ENCODE results near the gene SETMAR. TPM values are rescaled to one million over a fixed set of nuclear protein-coding genes. Genes with fewer than 3 reads are reported as not detected.

Gene SETMAR
- total and polyA plus RNA-seq, 2 donors (not counting 1 experiment from before 2014, with no cell fraction given), result 13.9 to 14.7 TPM

DNA sequence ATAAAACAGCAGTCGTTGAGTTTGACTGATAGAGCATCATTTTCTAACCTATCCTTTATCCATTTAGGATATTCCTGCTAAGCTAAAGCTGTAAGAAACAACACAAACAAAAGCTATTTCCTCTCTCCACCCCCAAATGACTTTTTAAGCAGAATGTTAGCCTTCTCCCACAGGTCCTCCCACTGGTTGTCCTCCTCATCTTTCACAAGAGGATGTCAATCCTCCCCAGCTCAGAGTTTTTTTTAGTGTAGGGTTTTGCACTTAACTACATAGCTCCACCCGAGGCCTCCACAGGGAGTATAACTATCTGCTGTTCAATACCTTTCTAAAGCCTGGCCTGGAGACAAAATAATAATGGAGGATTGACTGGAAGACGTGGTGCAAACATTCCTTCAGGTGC, 7.8 kb downstream of the SETMAR start:
- no peak overlapping the region for H3K9ac ChIP-seq (ENCODE audit: insufficient read depth, low read length)
- DNase-seq (ENCODE audit: low read depth in 2 of 2), result no peak
- H3K9me3 ChIP-seq (ENCODE audit: control insufficient read depth, insufficient read depth, low read depth, low read length), result no peaks in the 10 kb centered on the region

DNA sequence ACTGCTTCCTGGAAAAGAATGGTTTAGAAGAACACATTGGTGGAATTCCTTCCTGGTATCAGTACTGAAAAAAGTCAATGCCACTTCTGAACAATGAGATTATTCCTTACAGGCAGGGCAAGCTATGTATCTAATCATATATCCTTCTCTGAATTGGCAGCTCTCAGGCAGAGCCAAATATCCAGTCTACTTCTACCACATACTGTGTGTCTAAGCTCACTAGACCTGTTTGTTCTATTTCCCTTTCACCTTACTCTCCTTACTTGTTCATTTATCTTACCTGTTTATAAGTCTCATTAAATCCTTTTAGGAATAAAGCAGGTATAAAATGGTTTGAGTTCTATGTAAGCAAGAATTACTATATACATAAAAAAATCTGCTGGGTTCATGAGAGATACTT, 8.3 kb downstream of the SETMAR start:
- H3K27me3 ChIP-seq (ENCODE audit: control insufficient read depth, insufficient read depth, low read length), result no peaks in the 10 kb centered on the region
- no peaks in the 10 kb centered on the region for H3K79me2 ChIP-seq (ENCODE audit: control insufficient read depth, insufficient read depth, low read length)
- no peak overlapping the region for H3K4me3 ChIP-seq (replicated peaks in 1 of 4; ENCODE audit: control extremely low read depth in 1 of 4, insufficient read depth in 1 of 4, low read depth in 3 of 4, low read length in 4 of 4)
- no peak overlapping the region for H3K9ac ChIP-seq (ENCODE audit: insufficient read depth, low read length)
- no peak for DNase-seq (ENCODE audit: low read depth in 2 of 2)
- no peak overlapping the region for H3K4me2 ChIP-seq (ENCODE audit: extremely low read depth, insufficient read depth, low read length)
- no peaks in the 10 kb centered on the region for H3K4me1 ChIP-seq (ENCODE audit: control insufficient read depth, extremely low read depth, insufficient read depth, low read length)
- no peaks in the 10 kb centered on the region for H3K9me3 ChIP-seq (ENCODE audit: control insufficient read depth, insufficient read depth, low read depth, low read length)
- no peaks in the 10 kb centered on the region for H4K20me1 ChIP-seq (ENCODE audit: control insufficient read depth, extremely low read depth, insufficient read depth, low read length)
- no peaks in the 10 kb centered on the region for H3K36me3 ChIP-seq (ENCODE audit: control insufficient read depth, insufficient read depth, low read length)
- no peak overlapping the region for H2AFZ ChIP-seq (ENCODE audit: low read length)
- no peak overlapping the region for H3K27ac ChIP-seq (ENCODE audit: insufficient read depth, low read length)
- no peak for TF ChIP-seq EZH2 (IDR thresholded peaks at IDR 0.05; ENCODE audit: low read length, missing control alignments)
- TF ChIP-seq, protein P1, sequence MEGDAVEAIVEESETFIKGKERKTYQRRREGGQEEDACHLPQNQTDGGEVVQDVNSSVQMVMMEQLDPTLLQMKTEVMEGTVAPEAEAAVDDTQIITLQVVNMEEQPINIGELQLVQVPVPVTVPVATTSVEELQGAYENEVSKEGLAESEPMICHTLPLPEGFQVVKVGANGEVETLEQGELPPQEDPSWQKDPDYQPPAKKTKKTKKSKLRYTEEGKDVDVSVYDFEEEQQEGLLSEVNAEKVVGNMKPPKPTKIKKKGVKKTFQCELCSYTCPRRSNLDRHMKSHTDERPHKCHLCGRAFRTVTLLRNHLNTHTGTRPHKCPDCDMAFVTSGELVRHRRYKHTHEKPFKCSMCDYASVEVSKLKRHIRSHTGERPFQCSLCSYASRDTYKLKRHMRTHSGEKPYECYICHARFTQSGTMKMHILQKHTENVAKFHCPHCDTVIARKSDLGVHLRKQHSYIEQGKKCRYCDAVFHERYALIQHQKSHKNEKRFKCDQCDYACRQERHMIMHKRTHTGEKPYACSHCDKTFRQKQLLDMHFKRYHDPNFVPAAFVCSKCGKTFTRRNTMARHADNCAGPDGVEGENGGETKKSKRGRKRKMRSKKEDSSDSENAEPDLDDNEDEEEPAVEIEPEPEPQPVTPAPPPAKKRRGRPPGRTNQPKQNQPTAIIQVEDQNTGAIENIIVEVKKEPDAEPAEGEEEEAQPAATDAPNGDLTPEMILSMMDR (conservative IDR thresholded peaks at IDR 0.05 in 1 of 2, IDR thresholded peaks at IDR 0.05 in 1 of 2; ENCODE audit: low read depth in 1 of 2, low read length in 2 of 2), result no peak

More for the DNA sequence above, 7.8 kb downstream of the SETMAR start:
- Histone ChIP-seq H3K4me1 (ENCODE audit: control insufficient read depth, extremely low read depth, insufficient read depth, low read length) (no peaks in the 10 kb centered on the region), H3K4me3 (replicated peaks in 1 of 4; ENCODE audit: control extremely low read depth in 1 of 4, insufficient read depth in 1 of 4, low read depth in 3 of 4, low read length in 4 of 4) (no peak overlapping the region), H3K27me3 (ENCODE audit: control insufficient read depth, insufficient read depth, low read length) (no peaks in the 10 kb centered on the region), H3K36me3 (ENCODE audit: control insufficient read depth, insufficient read depth, low read length) (no peaks in the 10 kb centered on the region), H3K27ac (ENCODE audit: insufficient read depth, low read length) (no peak overlapping the region), H2AFZ (ENCODE audit: low read length) (no peak overlapping the region), H4K20me1 (ENCODE audit: control insufficient read depth, extremely low read depth, insufficient read depth, low read length) (no peaks in the 10 kb centered on the region), H3K4me2 (ENCODE audit: extremely low read depth, insufficient read depth, low read length) (no peak overlapping the region), H3K79me2 (ENCODE audit: control insufficient read depth, insufficient read depth, low read length) (no peaks in the 10 kb centered on the region)
- TF ChIP-seq, protein P1 (conservative IDR thresholded peaks at IDR 0.05 in 1 of 2, IDR thresholded peaks at IDR 0.05 in 1 of 2; ENCODE audit: low read depth in 1 of 2, low read length in 2 of 2), result no peak
- TF ChIP-seq EZH2 (IDR thresholded peaks at IDR 0.05; ENCODE audit: low read length, missing control alignments), result no peak

GRCh38 chr3:4313606-4314293, 10.6 kb downstream of the SETMAR start:
- Histone ChIP-seq H4K20me1 (ENCODE audit: control insufficient read depth, extremely low read depth, insufficient read depth, low read length) (no peaks in the 10 kb centered on the region), H2AFZ (ENCODE audit: low read length) (no peak overlapping the region), H3K79me2 (ENCODE audit: control insufficient read depth, insufficient read depth, low read length) (no peaks in the 10 kb centered on the region), H3K9me3 (ENCODE audit: control insufficient read depth, insufficient read depth, low read depth, low read length) (no peaks in the 10 kb centered on the region), H3K9ac (ENCODE audit: insufficient read depth, low read length) (no peak overlapping the region), H3K36me3 (ENCODE audit: control insufficient read depth, insufficient read depth, low read length) (no peaks in the 10 kb centered on the region), H3K4me1 (ENCODE audit: control insufficient read depth, extremely low read depth, insufficient read depth, low read length) (no peaks in the 10 kb centered on the region), H3K4me3 (replicated peaks in 1 of 4; ENCODE audit: control extremely low read depth in 1 of 4, insufficient read depth in 1 of 4, low read depth in 3 of 4, low read length in 4 of 4) (no peak overlapping the region), H3K4me2 (ENCODE audit: extremely low read depth, insufficient read depth, low read length) (no peak overlapping the region), H3K27ac (ENCODE audit: insufficient read depth, low read length) (no peak overlapping the region), H3K27me3 (ENCODE audit: control insufficient read depth, insufficient read depth, low read length) (no peaks in the 10 kb centered on the region)
- peak in 1 of 2 donors; percentile 6 for DNase-seq (ENCODE audit: low read depth in 2 of 2)
- TF ChIP-seq, protein P1 (conservative IDR thresholded peaks at IDR 0.05 in 1 of 2, IDR thresholded peaks at IDR 0.05 in 1 of 2; ENCODE audit: low read depth in 1 of 2, low read length in 2 of 2), result no peak
- no peak for TF ChIP-seq EZH2 (IDR thresholded peaks at IDR 0.05; ENCODE audit: low read length, missing control alignments)

Measured in fibroblast of lung (primary cell).